Islet of Langerhans (tissue), 1 donor: ENCODE results near the gene ZNF84.

Source experiments
- FAIRE-seq: peaks from one replicate; lab custom pipeline; 2011; peaks lifted over from hg19 to GRCh38; lab: Jason Lieb, UNC

Gene ZNF84

DNA sequence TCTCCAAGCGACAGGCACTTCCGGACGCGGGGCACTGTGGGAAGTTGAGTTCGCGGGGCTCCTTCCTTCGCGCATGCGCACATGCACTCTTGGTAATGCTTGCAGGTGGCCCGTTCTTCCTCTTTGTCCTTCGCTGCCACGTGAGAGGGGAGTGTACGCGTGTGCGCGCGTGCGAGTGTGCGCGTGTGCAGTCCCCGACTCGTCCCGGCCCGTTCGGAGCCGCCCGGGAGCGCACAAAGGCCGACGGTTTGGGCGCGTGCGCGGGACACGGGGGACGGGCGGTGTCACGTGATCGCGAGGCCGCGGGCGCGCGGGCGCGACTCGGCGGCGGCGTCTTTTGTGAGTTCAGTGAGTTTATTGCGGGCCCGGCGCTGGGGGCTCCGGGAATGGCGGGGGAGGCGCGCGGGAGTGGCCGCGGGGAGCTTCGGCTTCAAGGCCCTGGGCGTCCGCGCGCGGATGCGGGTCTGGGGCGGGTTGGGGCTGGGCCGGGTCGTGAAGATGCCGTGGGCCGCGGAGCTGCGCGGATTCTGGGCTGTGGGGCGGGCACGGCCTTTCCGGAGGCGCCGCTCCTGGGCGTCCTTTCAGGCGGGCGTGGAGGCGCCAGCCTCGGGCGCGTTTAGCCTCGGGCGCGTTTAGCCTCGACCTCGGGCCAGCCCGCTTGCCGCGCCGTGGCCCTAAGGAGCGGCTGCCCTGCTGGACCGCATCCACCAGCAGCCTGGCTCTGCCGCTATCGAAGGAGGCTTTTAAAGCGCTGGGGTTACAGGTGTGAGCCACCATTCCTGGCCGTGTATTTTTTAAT lies at the start of gene ZNF84:
ZNF84 (plus strand) TSS at position 303 of the 799 bp plus-strand sequence. CDS start 3,959 bp downstream, outside the sequence.
- FAIRE-seq: peak; percentile 72

GRCh38 chr12:132998741-132999140 lies 38.6 kb upstream of the ZNF84 start:
- no peak for FAIRE-seq

GRCh38 chr12:133010657-133011297 lies 26.5 kb upstream of the ZNF84 start:
- FAIRE-seq: no peak

- no peak for FAIRE-seq
These were observed 13.7 kb upstream of the ZNF84 start for GRCh38 chr12:133023566-133023965.

- no peak for FAIRE-seq
These were observed 10.3 kb upstream of the ZNF84 start for GRCh38 chr12:133026996-133027395.

GRCh38 chr12:133038118-133038709 lies 905 bp downstream of the ZNF84 start:
- FAIRE-seq: no peak

DNA sequence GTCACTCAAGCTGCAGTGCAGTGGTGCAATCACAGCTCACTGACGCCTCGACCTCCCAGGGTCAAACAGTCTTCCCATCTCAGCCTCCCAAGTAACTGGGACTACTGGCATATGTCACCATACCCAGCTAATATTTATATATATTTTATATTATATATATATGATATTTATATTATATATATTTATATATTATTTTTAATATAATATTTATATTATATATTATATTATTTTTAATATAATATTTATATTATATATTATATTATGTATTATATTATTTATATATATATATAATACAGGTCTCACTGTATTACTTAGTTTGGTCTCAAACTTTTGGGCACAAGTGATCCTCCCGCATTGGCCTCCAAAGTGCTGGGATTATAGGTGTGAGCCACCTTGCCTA lies 9.4 kb downstream of the ZNF84 start:
- FAIRE-seq: no peak

GRCh38 chr12:133057446-133057845 lies 20.1 kb downstream of the ZNF84 start:
- FAIRE-seq: no peak

DNA sequence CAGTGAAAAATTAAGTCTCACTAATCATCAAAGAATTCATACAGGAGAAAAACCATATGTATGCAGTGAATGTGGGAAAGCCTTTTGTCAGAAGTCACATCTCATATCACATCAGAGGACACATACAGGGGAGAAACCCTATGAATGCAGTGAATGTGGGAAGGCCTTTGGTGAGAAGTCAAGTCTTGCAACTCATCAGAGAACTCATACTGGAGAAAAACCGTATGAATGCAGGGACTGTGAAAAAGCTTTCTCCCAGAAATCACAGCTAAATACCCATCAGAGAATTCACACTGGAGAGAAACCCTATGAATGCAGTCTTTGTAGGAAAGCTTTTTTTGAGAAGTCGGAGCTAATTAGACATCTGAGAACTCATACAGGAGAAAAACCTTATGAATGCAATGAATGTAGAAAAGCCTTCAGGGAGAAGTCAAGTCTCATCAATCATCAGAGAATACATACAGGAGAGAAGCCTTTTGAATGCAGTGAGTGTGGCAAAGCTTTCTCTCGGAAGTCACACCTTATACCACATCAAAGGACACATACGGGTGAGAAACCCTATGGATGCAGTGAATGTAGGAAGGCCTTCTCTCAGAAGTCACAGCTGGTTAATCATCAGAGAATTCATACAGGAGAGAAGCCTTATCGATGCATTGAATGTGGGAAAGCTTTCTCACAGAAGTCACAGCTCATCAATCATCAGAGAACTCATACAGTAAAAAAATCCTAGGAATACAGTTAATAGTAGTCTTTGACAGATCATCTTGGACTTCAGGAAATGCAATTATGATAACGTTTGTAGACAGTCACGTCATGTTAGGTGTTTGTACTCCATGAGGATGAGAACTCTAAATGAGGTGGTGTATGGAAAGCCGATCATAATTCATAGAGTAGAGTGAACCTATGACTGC lies 21.1 kb downstream of the ZNF84 start:
- no peak for FAIRE-seq

DNA sequence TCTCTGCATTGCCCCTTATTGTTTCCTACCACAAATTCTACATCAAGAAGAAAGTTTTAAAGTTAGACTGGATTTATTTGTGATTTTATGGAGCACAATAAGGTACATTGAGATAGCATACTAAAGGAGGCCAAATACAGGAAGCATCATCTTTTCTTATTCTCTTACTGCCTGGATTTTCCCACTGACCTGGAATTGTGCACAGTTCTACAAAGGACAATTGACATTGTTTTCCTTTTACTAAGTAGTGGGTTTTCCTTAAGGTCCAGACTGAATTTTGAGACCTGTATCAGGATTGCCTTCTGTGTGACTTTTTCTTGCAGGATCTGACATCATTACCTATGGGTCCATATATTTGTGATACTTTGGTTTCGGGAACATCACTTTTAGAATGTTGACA lies 24.6 kb downstream of the ZNF84 start:
- no peak for FAIRE-seq

GRCh38 chr12:133063556-133063955 lies 26.2 kb downstream of the ZNF84 start:
- no peak for FAIRE-seq

- FAIRE-seq: no peak
These were observed 36.5 kb downstream of the ZNF84 start for GRCh38 chr12:133073836-133074235.

DNA sequence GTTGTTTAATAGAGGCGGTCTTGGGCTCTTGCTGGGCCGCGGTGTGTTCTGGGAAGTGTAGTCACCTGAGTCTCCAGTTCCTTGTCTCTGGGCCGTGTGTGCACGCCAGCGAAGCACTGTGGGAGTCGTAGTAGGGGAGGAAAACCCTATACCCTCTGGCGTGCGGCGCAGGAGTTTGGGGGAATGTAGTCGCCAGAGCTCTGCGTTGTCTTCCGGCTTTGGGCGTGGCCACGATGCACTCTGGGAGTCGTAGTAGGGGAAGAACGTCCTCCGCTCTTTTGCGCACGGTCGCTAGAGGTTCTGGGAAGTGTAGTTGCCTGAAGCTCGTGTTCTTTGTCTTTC lies 42.7 kb downstream of the ZNF84 start:
- FAIRE-seq: no peak

GRCh38 chr12:133080368-133081158 lies 43.3 kb downstream of the ZNF84 start, which contains the start of gene ZNF140:
Gene ZNF140 (plus strand): TSS chr12:133080923. CDS start chr12:133081321, 398 bp downstream.
- FAIRE-seq: peak; percentile 94

DNA sequence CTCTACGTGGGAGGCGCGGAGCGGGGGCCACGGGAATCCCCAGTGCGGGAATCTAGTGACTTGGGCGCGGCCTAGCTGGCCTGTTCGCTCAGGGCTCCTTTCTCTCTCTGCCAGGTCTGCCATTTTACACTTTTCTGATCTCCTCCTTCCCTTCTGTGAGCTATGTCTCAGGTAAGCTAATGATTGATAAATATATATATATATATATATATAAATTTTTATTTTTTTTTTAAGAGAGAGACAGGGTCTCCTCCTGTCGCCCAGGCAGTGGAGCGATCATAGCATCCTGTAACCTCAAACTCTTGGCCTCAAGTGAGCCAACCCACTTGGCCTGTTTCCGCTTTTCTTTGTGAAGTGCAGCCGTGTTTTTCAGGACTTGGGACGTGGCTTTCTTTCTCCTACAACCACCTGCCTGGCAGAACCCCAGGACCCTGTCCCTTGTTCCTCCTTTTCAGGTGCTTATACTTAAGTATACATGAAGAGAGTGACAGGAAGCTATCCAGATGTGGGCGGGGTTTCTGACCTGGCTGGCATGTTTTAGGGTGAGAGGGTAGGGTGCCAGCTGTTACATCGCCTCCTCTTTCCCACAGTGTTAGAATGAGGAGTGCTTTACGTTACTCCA lies 44.0 kb downstream of the ZNF84 start:
- FAIRE-seq: no peak

GRCh38 chr12:133083345-133083744 lies 46.0 kb downstream of the ZNF84 start:
- no peak for FAIRE-seq

DNA sequence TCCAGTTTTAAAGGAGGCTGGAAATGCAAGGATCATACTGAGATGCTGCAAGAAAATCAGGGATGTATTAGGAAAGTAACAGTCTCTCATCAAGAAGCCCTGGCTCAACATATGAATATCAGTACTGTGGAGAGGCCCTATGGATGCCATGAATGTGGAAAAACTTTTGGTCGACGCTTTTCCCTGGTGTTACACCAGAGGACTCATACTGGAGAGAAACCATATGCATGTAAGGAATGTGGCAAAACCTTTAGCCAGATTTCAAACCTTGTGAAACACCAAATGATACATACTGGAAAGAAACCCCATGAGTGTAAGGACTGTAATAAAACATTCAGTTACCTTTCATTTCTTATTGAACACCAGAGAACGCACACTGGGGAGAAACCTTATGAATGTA lies 68.3 kb downstream of the ZNF84 start:
- FAIRE-seq: no peak

GRCh38 chr12:133106253-133106652 lies 68.9 kb downstream of the ZNF84 start:
- FAIRE-seq: no peak

GRCh38 chr12:133107121-133107520 lies 69.8 kb downstream of the ZNF84 start:
- peak; percentile 21 for FAIRE-seq

DNA sequence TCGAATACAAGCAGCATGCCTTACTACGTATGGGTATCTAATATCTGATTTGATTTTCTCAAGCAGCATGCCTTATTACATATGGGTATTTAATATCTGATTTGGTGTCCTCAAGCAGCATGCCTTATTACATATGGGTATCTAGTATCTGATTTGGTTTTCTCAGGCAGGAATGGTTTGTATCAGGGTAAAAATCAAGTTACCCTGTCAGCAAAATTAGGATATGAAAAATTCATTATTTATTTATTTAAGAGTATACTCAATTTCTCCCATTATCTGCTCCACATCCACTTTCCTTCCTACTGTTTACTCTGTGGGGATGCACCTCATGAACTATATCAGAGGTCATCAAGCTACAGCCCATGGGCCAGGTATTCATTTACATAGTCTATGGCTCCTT lies 70.8 kb downstream of the ZNF84 start:
- FAIRE-seq: no peak
